Vagina (tissue), 2 donors: ENCODE measurements around the gene TRIM66.

Experiments used
- POLR2A ChIP-seq, 2 donors: fragments of 450-650 bp; IDR thresholded peaks; one replicate each; pipeline ENCODE4 v1.6.1; 2017; ENCODE audit warnings: antibody characterized with exemption in 2 of 2, mild to moderate bottlenecking in 2 of 2, moderate library complexity in 2 of 2
- POLR2AphosphoS5 ChIP-seq, 2 donors: sonication (generic); formaldehyde crosslinking; IDR thresholded peaks; one replicate each; pipeline ENCODE4 v1.9.0; 2017; ENCODE audit warnings: antibody characterized with exemption in 2 of 2, mild to moderate bottlenecking in 2 of 2, low read depth in 1 of 2; ENCODE audit not compliant: insufficient read depth in 1 of 2

- TF ChIP-seq POLR2AphosphoS5 (IDR thresholded peaks at IDR 0.05; ENCODE audit: insufficient read depth in 1 of 2, low read depth in 1 of 2) (no peak), POLR2A (IDR thresholded peaks at IDR 0.05) (no peak)
Observed at GRCh38 chr11:8726395-8726794, 43.9 kb upstream of the TRIM66 start.
